HCT116 (cell line): ENCODE results near the gene LRRC4. TPM values are rescaled to one million over a fixed set of nuclear protein-coding genes. Genes with fewer than 3 reads are reported as not detected.

Source experiments
- ATAC-seq: fragments of 200-7000 bp; cut with Tn5 transposase; 2 replicates; pipeline ENCODE4 v1.9.1; 2020; ENCODE audit warnings: mild to moderate bottlenecking, moderate library complexity
- BruUV-seq: library from RNA; stranded (reverse); fragments of 400-500 nt; replicated peaks from 2 replicates; lab custom pipeline; 2021; lab: Mats Ljungman, UMichigan
- CTCF ChIA-PET: fragments of 300-600 bp; sonication (Branson Sonifier 250); formaldehyde crosslinking; loops from one replicate; lab custom pipeline; 2021; ENCODE audit warnings: antibody characterized with exemption; lab: Charles Lee
- POLR2A ChIA-PET: fragments of 300-600, 350-600 bp; sonication (Branson Sonifier 250); formaldehyde crosslinking; loops from one replicate; lab custom pipeline; 2021; ENCODE audit warnings: antibody characterized with exemption; lab: Charles Lee
- RAD21 ChIA-PET, 2 experiments: fragments of 300-600 bp; sonication (Branson Sonifier 250); formaldehyde crosslinking; loops; one replicate each; lab custom pipeline; 2023; ENCODE audit warnings: low total read pairs in 2 of 2; ENCODE audit not compliant: uncharacterized antibody in 2 of 2, unreplicated experiment in 2 of 2, low non-redundant PET in 1 of 2; lab: Charles Lee
- DNase-seq: peaks from one replicate; pipeline ENCODE4 v3.0.0-alpha.2; 2010; ENCODE audit warnings: low read depth, low spot score
- H2AFZ ChIP-seq: fragments of 200-600 bp; shearing (Covaris generic), sonication (generic); 2 replicates; pipeline ENCODE4 v1.6.1; 2017; ENCODE audit warnings: low read depth, mixed run types, mixed read lengths, antibody characterized with exemption, low read length; ENCODE audit not compliant: poor library complexity, severe bottlenecking
- H3K27ac ChIP-seq: 2 replicates; pipeline ENCODE4 v1.5.1; 2012; ENCODE audit warnings: low read depth, low read length
- H3K27me3 ChIP-seq: fragments of 200-600 bp; sonication (generic); 2 replicates; pipeline ENCODE4 v1.6.1; 2016; ENCODE audit warnings: mixed run types, low read length, mixed read lengths; ENCODE audit not compliant: insufficient read depth
- H3K36me3 ChIP-seq, 2 experiments: fragments of 200-500 bp in 1 of 2; fragments of 200-600 bp in 1 of 2; sonication (Bioruptor generic) in 1 of 2; sonication (generic) in 1 of 2; 2 replicates each; pipeline versions ENCODE4 v1.5.1 to v1.6.1; 2014 to 2016; ENCODE audit warnings: low read length in 2 of 2, inconsistent platforms in 1 of 2, mixed read lengths in 1 of 2, mixed run types in 1 of 2; ENCODE audit not compliant: insufficient read depth in 2 of 2, control insufficient read depth in 1 of 2
- H3K4me1 ChIP-seq, 2 experiments: fragments of 200-600 bp in 1 of 2; sonication (generic) in 1 of 2; 2 replicates each; pipeline versions ENCODE4 v1.5.1 to v1.6.1; 2012 to 2017; ENCODE audit warnings: low read length in 2 of 2, inconsistent platforms in 1 of 2, mild to moderate bottlenecking in 1 of 2, mixed read lengths in 1 of 2, mixed run types in 1 of 2, moderate library complexity in 1 of 2; ENCODE audit not compliant: insufficient read depth in 2 of 2, control insufficient read depth in 1 of 2
- H3K4me2 ChIP-seq: fragments of 200-600 bp; sonication (generic); 2 replicates; pipeline ENCODE4 v1.6.1; 2017; ENCODE audit warnings: mixed run types, low read length, mixed read lengths
- H3K4me3 ChIP-seq, 2 experiments: fragments of 200-600 bp in 1 of 2; sonication (generic) in 1 of 2; replicated peaks in 1 of 2; 2 replicates each; pipeline ENCODE4 v1.5.1; 2011 to 2016; ENCODE audit warnings: low read length in 2 of 2, control low read depth in 1 of 2, low read depth in 1 of 2, mild to moderate bottlenecking in 1 of 2, mixed read lengths in 1 of 2, mixed run types in 1 of 2
- H3K79me2 ChIP-seq: fragments of 200-600 bp; sonication (generic); 2 replicates; pipeline ENCODE4 v1.6.1; 2017; ENCODE audit warnings: mild to moderate bottlenecking, mixed run types, low read length, moderate library complexity, mixed read lengths; ENCODE audit not compliant: insufficient read depth
- H3K9ac ChIP-seq: fragments of 200-600 bp; sonication (generic); 2 replicates; pipeline ENCODE4 v1.6.1; 2016; ENCODE audit warnings: low read length, mixed read lengths
- H3K9me2 ChIP-seq: fragments of 200-600 bp; sonication (generic), shearing (Covaris generic); 2 replicates; pipeline ENCODE4 v1.6.1; 2017; ENCODE audit warnings: mixed run types, mild to moderate bottlenecking, moderate library complexity; ENCODE audit not compliant: insufficient read depth
- H3K9me3 ChIP-seq, 2 experiments: fragments of 200-500 bp in 1 of 2; fragments of 200-600 bp in 1 of 2; sonication (Bioruptor generic) in 1 of 2; sonication (generic) in 1 of 2; 2 replicates each; pipeline ENCODE4 v1.6.1; 2014 to 2017; ENCODE audit warnings: low read length in 2 of 2, mixed read lengths in 2 of 2, inconsistent platforms in 1 of 2, low read depth in 1 of 2, mild to moderate bottlenecking in 1 of 2, mixed run types in 1 of 2, moderate library complexity in 1 of 2; ENCODE audit not compliant: control insufficient read depth in 1 of 2, insufficient read depth in 1 of 2
- H4K20me1 ChIP-seq: fragments of 200-600 bp; sonication (generic), shearing (Covaris generic); 2 replicates; pipeline ENCODE4 v1.6.1; 2017; ENCODE audit warnings: mixed run types, mild to moderate bottlenecking, moderate library complexity; ENCODE audit not compliant: insufficient read depth
- CBX3 ChIP-seq: IDR thresholded peaks from 2 replicates; pipeline ENCODE4 v1.6.1; 2012; ENCODE audit warnings: low read depth
- EZH2phosphoT487 ChIP-seq: fragments of 200-600 bp; IDR thresholded peaks from 2 replicates; pipeline ENCODE4 v1.6.1; 2018; ENCODE audit warnings: antibody characterized with exemption, borderline replicate concordance
- FOSL1 ChIP-seq: IDR thresholded peaks from 2 replicates; pipeline ENCODE4 v1.6.1; 2012; ENCODE audit warnings: low read depth
- JUND ChIP-seq: IDR thresholded peaks from 2 replicates; pipeline ENCODE4 v1.6.1; 2012
- POLR2AphosphoS5 ChIP-seq: IDR thresholded peaks from 2 replicates; pipeline ENCODE4 v1.6.1; 2011; ENCODE audit warnings: mild to moderate bottlenecking, low read depth, low read length, moderate library complexity
- RAD21 ChIP-seq: IDR thresholded peaks from 2 replicates; pipeline ENCODE4 v1.6.1; 2012; ENCODE audit warnings: low read depth, mild to moderate bottlenecking
- SP1 ChIP-seq: IDR thresholded peaks from 2 replicates; pipeline ENCODE4 v1.6.1; 2012; ENCODE audit warnings: low read depth
- TCF7L2 ChIP-seq: IDR thresholded peaks from 2 replicates; pipeline ENCODE4 v1.7.0; 2011; ENCODE audit warnings: borderline replicate concordance, inconsistent platforms; ENCODE audit not compliant: insufficient read depth, insufficient read length; ENCODE audit errors: extremely low read depth
- YY1 ChIP-seq: IDR thresholded peaks from 2 replicates; pipeline ENCODE4 v1.6.1; 2011; ENCODE audit warnings: low read length, low read depth, moderate library complexity, mild to moderate bottlenecking; ENCODE audit not compliant: insufficient replicate concordance; ENCODE audit errors: extremely low read depth
- ZFX ChIP-seq: fragments of 450-650 bp; IDR thresholded peaks from 2 replicates; pipeline ENCODE4 v1.6.1; 2017
- ZNF274 ChIP-seq: fragments of 200-500 bp; sonication (Bioruptor generic); IDR thresholded peaks from 2 replicates; pipeline ENCODE4 v1.6.1; 2014; ENCODE audit warnings: mild to moderate bottlenecking, low read depth, low read length, inconsistent platforms
- intact Hi-C: fragments of 100-400 bp; cut with micrococcal nuclease; formaldehyde crosslinking; loops from 2 replicates; pipeline ENCODE4 v1.10.0; 2022
- total RNA-seq: library from RNA; stranded (reverse); gene quantifications from one replicate; pipeline ENCODE4 v1.2.1, GENCODE V29; 2021; ENCODE audit not compliant: unreplicated experiment
- TF ChIP-seq, protein P1 (sequence below): IDR thresholded peaks from 2 replicates; pipeline ENCODE4 v1.6.1; 2012; ENCODE audit warnings: low read depth
- TF ChIP-seq, protein P2 (sequence below), 3 experiments: fragments of 200-600 bp in 1 of 3; sonication (generic) in 1 of 3; IDR thresholded peaks in 2 of 3; conservative IDR thresholded peaks in 1 of 3; 2 replicates each; pipeline ENCODE4 v1.5.1; 2012 to 2017; ENCODE audit warnings: low read depth in 2 of 3, low read length in 2 of 3, antibody characterized with exemption in 1 of 3, borderline replicate concordance in 1 of 3, control low read depth in 1 of 3, mild to moderate bottlenecking in 1 of 3, mixed read lengths in 1 of 3, mixed run types in 1 of 3, moderate library complexity in 1 of 3; ENCODE audit not compliant: insufficient read depth in 1 of 3

Gene LRRC4
- total RNA-seq, 1 experiment from 2014 or later, result not detected

DNA sequence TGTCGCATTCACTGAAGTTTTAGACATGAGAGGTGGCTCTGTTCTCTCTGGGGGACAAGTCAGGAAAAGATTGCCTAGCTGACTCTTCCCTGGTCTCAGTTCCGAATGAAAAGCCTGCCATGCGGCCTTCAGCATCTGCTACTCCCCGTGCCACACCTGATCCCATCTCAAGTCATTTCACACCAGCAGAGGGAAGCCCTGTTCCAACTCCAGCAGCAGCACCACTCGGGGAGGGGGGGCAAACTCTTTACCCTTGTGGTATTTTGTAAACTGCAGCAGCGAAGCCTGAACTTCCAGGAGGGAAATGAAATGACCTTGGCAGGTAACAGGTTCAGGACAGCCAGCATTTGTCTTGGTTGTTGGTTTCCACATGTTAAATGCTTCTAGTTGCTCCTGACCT is 13.8 kb downstream of the LRRC4 start:
- CTCF ChIA-PET, result no interaction called here
- no peak overlapping the region for H3K4me3 ChIP-seq
- H3K36me3 ChIP-seq, result 0 out of 4 replicates have a peak, but pooled peaks cover 0 to 4% of the 10 kb centered on the region in 2 experiments
- POLR2A ChIA-PET, result no interaction called here
- intact Hi-C loops, result no loop called here
- no peak for DNase-seq
- H3K4me1 ChIP-seq, result peaks cover 0 to 27% of the 10 kb centered on the region in 2 experiments; a peak in 2 of 4 replicates
- ATAC-seq, result no peak
- no peaks in the 10 kb centered on the region for H3K27me3 ChIP-seq
- no peak for TF ChIP-seq ZFX
- no peak for TF ChIP-seq POLR2AphosphoS5
- TF ChIP-seq, protein P1, sequence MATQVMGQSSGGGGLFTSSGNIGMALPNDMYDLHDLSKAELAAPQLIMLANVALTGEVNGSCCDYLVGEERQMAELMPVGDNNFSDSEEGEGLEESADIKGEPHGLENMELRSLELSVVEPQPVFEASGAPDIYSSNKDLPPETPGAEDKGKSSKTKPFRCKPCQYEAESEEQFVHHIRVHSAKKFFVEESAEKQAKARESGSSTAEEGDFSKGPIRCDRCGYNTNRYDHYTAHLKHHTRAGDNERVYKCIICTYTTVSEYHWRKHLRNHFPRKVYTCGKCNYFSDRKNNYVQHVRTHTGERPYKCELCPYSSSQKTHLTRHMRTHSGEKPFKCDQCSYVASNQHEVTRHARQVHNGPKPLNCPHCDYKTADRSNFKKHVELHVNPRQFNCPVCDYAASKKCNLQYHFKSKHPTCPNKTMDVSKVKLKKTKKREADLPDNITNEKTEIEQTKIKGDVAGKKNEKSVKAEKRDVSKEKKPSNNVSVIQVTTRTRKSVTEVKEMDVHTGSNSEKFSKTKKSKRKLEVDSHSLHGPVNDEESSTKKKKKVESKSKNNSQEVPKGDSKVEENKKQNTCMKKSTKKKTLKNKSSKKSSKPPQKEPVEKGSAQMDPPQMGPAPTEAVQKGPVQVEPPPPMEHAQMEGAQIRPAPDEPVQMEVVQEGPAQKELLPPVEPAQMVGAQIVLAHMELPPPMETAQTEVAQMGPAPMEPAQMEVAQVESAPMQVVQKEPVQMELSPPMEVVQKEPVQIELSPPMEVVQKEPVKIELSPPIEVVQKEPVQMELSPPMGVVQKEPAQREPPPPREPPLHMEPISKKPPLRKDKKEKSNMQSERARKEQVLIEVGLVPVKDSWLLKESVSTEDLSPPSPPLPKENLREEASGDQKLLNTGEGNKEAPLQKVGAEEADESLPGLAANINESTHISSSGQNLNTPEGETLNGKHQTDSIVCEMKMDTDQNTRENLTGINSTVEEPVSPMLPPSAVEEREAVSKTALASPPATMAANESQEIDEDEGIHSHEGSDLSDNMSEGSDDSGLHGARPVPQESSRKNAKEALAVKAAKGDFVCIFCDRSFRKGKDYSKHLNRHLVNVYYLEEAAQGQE, result no peak
- TF ChIP-seq YY1, result no peak
- no peak for TF ChIP-seq FOSL1
- no peak for TF ChIP-seq CBX3
- no peak for TF ChIP-seq SP1
- no peak for TF ChIP-seq JUND
- no peak for TF ChIP-seq ZNF274
- TF ChIP-seq, protein P2, sequence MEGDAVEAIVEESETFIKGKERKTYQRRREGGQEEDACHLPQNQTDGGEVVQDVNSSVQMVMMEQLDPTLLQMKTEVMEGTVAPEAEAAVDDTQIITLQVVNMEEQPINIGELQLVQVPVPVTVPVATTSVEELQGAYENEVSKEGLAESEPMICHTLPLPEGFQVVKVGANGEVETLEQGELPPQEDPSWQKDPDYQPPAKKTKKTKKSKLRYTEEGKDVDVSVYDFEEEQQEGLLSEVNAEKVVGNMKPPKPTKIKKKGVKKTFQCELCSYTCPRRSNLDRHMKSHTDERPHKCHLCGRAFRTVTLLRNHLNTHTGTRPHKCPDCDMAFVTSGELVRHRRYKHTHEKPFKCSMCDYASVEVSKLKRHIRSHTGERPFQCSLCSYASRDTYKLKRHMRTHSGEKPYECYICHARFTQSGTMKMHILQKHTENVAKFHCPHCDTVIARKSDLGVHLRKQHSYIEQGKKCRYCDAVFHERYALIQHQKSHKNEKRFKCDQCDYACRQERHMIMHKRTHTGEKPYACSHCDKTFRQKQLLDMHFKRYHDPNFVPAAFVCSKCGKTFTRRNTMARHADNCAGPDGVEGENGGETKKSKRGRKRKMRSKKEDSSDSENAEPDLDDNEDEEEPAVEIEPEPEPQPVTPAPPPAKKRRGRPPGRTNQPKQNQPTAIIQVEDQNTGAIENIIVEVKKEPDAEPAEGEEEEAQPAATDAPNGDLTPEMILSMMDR (IDR thresholded peaks at IDR 0.05 in 2 of 3, conservative IDR thresholded peaks at IDR 0.05 in 1 of 3; ENCODE audit: borderline replicate concordance in 1 of 3, insufficient read depth in 1 of 3, low read depth in 2 of 3, low read length in 2 of 3), result no peak
- TF ChIP-seq EZH2phosphoT487, result no peak
- TF ChIP-seq RAD21, result no peak
- TF ChIP-seq TCF7L2, result no peak
- no peak overlapping the region for H3K9ac ChIP-seq
- no peaks in the 10 kb centered on the region for H4K20me1 ChIP-seq
- H3K79me2 ChIP-seq, result no peaks in the 10 kb centered on the region
- no peak overlapping the region for H2AFZ ChIP-seq
- H3K9me3 ChIP-seq, result no peaks in the 10 kb centered on the region
- no peak overlapping the region for H3K4me2 ChIP-seq
- H3K27ac ChIP-seq, result no peak overlapping the region
- RAD21 ChIA-PET, result no interaction called here
- no TSS peak for BruUV-seq
- H3K9me2 ChIP-seq, result no peaks in the 10 kb centered on the region
